GM18498 (cell line): ENCODE data around the gene CLP1.
"Not testable (repeated sequence)": the region's sequence is repeated elsewhere in the genome, so short reads cannot be mapped to it uniquely, and the experiment has no call there.

Experiments
- ATAC-seq: cut with Tn5 transposase; IDR thresholded peaks from one replicate; pipeline ENCODE4 v1.9.1; 2021; ENCODE audit warnings: mild to moderate bottlenecking, moderate library complexity; ENCODE audit not compliant: unreplicated experiment

The CLP1 gene

GRCh38 chr11:57659669-57660068 lies 2.1 kb downstream of the CLP1 start:
- no peak for ATAC-seq

DNA sequence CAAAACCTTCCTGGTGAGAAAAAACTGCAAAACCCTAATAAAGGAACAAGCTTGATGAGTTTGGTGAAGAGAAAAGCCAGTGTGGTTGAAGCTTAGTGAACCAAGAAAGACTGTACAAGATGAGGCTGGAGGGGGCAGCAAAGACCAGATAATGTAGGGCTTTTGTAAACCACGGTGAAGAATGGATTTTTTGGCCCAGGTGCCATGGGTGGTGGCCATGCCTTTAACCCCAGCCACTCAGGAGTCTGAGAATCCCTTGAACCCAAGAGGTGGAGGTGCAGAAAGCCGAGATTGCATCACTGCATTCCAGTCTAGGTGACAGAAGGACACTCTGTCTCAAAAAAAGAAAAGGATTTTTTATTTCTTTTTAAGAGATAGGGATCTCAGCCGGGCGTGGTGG lies 5.3 kb downstream of the CLP1 start:
- ATAC-seq, result no peak

DNA sequence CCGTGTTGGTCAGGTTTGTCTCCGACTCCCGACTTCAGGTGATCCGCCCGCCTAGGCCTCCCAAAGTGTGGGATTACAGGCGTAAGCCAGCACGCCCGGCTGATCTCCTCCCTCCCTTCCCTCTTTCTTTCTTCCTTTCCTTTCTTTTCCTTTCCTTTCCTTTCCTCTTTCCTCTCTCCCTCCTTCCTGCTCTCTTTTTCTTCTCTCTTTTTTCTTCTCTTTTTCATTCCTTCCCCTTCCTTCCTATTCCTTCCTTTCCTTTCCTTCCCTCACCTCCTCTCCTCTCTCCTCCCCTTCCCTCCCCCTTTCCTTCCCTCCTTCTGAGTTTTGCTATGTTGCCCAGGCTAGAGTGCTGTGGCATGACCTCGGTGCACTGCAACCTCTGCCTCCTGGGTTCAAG lies 6.4 kb downstream of the CLP1 start:
- no peak for ATAC-seq

- peak; percentile 69 for ATAC-seq
These were observed 9.7 kb downstream of the CLP1 start for GRCh38 chr11:57667117-57667735.

DNA sequence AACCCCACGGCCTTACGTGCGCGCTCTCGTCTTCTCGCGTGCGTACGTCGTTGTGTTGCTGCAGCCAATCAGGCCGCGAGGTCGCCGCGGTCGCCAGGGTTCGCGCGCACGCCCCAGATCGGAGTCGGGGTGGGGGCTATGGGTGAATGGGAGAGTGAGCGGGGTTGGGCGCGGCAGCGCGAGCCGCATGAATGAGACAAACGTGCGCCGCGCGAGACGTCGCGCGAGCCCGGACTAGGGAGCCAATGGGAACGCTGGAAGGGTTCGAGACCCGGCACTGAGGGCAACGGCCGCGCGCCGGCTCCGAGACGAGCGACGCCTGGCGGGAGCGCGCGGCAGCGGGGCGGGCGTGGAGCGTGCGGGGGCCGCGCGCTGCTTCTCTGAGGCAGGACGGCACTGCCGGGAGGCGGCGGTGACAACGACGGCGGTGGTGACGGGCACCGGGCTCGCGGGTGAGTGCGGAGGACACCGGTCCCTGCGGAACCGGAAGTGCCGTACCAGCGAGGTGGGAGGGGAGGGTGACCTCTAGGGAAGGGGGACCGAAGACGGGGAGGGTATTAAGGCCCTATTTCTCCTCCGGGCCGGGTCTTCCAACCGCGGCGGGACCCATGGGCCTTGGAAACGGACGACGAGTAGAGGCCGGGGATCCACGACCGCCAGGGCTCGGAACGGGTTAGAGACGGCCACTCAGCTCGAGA lies 10.3 kb downstream of the CLP1 start, which contains the start of gene ZDHHC5:
Gene ZDHHC5, plus strand, starts transcription at position 379 of the 698 bp plus-strand sequence. CDS start 4,977 bp downstream, outside the sequence.
- ATAC-seq, result peak; percentile 87

DNA sequence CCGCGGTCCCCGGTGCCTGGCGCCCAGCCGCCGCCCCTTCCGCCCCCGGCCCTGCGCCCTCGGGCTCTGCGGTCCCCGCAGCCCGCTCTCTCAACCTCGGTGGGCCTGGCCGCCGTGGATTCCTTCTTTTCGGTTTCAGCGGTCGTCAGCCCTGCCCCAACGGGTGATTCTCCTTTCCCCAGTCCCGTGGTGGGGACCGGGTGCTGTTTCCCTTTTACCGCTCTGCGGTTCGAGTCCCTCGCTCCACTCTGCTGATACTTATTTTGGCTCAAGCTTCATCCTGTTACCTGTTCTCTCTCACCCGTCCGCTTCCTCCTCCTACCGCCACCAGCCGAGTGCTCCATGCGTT lies 10.8 kb downstream of the CLP1 start:
- peak; percentile 15 for ATAC-seq

- no peak for ATAC-seq
These were observed 16.7 kb downstream of the CLP1 start for GRCh38 chr11:57674251-57674650.

GRCh38 chr11:57675176-57675941 lies 17.8 kb downstream of the CLP1 start:
- no peak for ATAC-seq

GRCh38 chr11:57679396-57679795 lies 21.8 kb downstream of the CLP1 start:
- no peak for ATAC-seq

- ATAC-seq, result peak; percentile 56
These were observed 23.0 kb downstream of the CLP1 start for GRCh38 chr11:57680552-57680874.

DNA sequence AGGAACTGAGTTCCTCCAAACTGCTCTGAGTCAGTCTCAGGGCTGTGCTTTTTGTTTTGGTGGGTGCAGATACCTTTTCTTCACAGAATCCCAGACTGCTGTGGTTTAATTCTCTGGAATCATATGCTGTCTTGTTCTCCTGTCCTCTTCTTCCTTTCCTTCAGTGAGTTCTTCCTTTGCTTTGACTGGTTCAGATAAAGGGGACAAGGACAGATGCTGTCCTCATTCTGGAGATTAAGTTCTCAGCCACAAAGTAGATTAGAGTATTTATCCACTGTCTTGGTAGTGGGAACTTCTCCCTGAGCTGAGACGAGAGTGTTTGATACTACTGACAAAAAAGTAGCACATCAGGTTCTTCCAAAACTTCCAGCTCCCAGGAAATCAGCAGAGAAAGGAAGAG lies 23.6 kb downstream of the CLP1 start:
- no peak for ATAC-seq

GRCh38 chr11:57690474-57690873 lies 32.9 kb downstream of the CLP1 start:
- ATAC-seq, result not testable (repeated sequence)

GRCh38 chr11:57698843-57699365 lies 41.3 kb downstream of the CLP1 start:
- ATAC-seq, result no peak

DNA sequence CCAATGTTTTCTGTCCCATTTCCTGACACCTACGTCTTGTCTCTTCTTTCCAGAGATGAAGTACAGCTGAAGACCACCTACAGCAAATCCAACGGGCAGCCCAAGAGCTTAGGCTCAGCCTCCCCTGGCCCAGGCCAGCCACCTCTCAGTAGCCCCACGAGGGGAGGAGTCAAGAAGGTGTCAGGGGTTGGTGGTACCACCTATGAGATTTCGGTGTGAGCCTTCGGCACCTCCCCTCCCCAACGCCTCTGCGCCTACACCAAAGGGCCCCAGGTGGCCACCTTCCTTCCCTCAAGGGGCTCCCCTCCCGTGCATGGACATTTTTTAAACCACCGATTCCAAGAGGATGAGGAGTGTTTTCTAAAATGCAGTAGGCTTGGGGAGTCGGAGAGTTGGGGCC lies 42.3 kb downstream of the CLP1 start:
- ATAC-seq, result no peak

GRCh38 chr11:57700425-57700824 lies 42.9 kb downstream of the CLP1 start:
- ATAC-seq, result no peak

GRCh38 chr11:57703341-57703740 lies 45.8 kb downstream of the CLP1 start:
- no peak for ATAC-seq

DNA sequence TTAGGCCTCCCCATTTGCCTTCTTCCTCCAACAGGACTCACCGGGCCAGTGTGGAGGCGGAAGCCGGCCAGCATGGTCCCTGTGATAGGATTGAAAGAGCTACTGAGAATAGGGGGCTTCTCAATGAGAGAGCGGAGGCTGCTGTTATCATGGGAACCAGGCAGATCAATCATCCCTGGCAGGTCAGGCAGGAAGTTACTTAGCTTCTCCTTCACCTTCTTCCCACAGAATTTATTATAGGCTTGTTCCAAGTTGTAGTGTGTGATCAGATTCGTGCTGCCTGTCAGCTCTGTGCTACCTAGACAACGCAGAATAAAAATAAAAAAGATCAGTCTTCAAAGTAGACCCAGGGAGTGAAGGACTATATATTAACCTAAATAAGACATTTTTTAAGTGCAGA lies 47.4 kb downstream of the CLP1 start:
- no peak for ATAC-seq

DNA sequence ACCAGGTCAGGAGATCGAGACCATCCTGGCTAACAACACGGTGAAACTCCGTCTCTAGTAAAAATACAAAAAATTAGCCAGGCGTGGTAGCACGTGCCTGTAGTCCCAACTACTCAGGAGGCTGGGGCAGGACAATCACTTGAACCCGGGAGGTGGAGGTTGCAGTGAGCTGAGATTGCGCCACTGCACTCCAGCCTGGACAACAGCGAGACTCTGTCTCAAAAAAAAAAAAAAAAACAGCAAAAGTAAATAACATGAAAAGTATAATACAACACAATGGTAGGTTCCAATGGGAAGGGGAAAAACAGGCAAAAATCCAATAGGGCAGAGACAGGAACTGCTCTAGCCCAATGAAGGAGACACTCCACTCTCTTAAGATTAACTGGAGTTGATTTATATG lies 47.9 kb downstream of the CLP1 start:
- ATAC-seq, result not testable (repeated sequence)

GRCh38 chr11:57709802-57710367 lies 52.3 kb downstream of the CLP1 start:
- ATAC-seq, result no peak
